Measurements from ENCODE around the gene DGKQ.

Gene DGKQ

DNA sequence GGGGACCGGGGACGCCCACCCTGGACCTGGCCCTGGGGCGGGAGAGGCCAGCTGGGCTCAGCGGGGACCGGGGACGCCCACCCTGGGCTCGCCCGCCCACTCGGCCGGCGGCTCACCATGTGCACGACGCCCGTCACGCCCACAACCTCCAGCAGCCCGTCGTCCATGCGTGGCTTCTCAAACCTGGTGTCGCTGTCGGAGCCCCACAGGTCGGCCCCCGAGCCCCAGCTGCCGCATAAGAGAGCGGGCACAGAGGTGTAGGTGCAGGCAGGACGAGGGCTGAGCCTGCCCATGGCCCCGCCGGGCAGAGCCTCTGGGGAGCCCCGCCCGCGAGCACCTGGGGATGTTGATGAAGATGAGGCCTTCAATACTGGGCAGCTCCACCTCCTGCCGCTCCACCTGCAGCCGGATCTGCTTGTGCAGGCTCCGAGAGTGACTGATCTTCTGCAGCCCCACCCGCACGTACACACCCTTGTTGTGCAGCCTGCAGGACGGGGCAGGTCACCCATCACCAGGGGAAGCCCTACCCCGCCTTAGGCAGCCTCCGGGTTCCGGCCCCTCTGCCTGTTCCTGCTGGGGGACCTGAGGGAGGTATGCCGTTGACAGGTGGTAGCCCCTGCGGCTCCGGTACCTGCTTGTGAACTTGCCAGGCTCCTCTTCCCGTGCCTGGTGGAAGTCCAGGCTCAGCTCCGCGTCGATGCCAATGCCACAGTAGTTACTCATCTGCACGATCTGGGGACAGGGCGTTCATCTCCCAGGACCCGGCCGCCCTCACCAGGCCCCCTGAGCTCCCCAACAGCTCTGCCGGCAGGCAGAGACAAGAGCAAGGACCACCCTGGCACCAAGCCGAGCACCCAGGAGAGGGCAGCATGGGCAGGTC lies 11.8 kb downstream of the DGKQ start:
- FAIRE-seq, result no peak

DNA sequence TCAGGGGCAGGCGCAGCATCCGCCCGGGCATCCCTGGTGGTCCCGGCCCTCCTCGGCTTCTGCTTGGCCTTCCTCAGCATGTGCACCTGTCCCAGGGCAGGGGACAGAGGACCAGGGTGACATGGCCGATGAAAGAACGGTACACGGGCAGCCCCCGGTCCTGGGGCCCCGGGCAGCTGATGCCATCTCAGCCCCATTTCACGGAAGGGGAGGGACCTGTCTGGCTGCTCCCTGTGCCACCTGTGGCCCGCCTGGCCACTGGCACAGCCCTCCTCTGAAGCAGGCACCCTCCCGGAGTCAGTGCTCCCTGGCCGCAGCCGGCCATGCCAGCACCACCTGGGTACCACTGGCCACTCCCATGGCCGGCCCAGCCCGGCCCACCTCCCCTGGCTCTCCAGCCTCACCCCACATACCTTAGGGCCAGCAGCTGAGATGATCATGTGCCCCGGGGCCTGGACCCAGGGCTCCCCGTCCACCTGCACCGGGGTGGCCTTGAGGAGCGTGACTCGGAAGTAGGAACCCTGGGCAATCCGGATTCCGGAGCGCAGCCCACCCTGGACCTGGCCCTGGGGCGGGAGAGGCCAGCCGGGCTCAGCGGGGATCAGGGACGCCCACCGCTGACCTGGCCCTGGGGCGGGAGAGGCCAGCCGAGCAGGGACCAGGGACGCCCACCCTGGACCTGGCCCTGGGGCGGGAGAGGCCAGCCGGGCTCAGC lies 12.6 kb downstream of the DGKQ start:
- no peak for FAIRE-seq

DNA sequence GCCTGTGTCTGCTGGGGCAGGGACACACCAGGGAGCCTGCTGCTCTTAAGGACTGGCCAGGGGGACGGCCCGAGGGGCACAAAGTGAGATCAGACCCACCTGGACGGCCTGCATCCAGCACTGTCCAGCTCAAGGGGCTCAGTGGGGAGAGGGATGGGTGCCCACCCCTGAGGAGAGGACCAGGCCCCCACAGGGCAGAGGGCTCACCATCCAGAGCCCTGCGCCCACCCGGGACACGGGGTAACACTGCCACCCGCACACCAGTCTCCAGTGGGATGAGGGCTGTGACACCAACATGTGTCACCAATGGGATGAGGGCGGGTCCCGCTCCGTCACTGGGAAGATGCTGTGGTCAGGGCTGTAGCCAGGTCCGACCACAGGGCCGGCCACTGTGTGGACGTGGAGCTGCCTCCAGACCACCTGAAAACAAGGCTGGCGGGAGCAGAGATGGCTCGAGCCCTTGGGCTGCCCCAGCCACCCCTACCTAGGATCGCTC lies 13.2 kb downstream of the DGKQ start:
- no peak for FAIRE-seq

DNA sequence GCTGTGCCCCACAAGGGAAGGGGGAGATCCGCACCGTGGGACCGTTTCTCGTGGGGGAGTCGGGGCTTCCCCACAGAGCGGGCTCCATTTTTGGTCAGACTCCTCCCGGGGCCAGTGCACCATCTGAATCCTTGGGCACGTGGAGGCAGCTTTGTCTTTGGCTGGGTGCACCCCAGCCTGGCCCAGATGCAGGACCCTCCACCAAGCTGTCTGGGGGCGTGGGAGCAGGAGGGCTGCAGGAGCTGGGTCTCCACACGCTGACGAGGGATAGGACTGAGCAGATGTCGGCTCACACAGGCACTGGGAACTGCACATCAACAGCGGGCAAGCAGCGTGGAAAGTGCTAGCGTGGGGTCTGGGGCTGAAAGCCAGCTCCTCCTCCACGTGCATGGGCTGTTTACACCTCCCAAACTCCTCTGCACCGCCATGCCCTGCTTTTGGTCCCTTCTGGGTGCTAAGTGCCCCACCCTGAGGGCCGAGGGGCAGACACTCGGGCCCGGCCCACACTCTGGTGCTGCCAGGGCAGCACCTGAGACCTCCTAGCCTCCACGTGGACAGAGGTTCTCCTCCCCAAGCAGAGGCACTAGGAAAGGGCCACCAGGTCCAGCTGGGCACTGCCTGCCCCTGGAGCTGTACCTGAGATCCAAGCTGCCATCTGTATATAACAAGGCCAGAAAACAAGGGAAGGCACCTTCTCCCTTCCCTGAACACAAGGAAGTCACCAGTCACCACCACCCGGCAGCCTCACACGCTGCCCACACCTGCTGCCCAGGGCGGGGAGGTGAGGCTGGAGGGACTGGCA lies 13.8 kb downstream of the DGKQ start:
- FAIRE-seq, result no peak

DNA sequence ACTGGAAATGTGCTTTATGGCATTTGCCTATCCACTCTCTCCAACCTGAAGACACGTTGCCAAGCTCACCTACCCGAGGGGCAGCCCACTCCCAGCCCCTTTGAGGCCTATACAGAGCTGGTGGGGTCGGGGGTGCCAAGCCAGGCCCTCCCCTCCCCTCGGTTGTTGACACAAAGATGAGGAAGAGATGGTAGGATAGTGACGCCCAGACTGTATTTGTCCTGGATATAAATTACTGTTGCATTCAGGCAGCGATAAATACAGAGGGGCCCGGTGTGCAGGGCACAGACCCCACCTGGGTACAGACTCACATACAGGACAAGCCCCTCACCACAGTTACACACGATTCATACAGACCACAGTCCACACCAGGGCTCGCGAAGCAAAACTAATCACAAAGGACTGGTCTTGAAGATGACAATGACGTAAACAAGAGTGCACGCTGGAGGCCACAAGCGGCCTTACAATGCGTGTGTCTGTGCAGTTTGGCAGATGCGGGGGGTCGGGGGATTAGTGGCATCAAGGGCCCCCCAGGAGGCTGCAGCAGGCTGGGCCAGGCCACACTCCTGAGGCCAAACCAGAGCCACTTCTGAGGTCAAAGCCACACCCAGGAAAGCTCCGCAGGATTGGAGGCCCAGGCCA lies 14.6 kb downstream of the DGKQ start:
- no peak for FAIRE-seq

DNA sequence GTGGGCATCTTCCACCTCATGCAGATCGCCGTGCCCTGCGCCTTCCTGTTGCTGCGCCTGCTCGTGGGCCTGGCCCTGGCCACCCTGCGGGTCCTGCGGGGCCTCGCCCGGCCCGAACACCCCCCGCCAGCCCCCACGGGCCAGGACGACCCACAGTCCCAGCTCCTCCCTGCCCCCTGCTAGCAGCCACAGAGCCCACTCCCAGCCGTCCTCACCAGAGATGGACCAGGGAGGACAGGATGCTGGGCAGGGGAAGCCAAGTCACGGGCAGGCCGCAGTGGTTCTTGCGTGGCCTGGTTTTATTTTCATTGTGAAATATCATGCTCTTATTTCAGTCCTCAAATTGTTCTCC lies 15.1 kb downstream of the DGKQ start:
- FAIRE-seq, result no peak

DNA sequence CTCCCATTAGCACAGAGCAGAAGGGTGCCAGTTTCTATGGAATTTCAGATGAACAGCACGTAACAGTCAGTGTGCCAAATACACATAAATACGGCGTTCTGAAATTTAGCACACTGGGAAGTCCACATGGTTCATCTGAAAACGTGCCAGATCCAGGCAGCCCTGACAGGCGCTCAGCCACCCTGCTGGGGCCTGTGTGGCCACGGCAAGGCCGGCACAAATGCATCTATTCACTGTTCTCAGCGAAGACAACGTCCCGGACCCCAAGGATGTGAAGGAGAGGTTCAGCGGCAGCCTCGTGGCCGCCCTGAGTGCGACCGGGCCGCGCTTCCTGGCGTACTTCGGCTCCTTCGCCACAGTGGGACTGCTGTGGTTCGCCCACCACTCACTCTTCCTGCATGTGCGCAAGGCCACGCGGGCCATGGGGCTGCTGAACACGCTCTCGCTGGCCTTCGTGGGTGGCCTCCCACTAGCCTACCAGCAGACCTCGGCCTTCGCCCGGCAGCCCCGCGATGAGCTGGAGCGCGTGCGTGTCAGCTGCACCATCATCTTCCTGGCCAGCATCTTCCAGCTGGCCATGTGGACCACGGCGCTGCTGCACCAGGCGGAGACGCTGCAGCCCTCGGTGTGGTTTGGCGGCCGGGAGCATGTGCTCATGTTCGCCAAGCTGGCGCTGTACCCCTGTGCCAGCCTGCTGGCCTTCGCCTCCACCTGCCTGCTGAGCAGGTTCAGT lies 15.6 kb downstream of the DGKQ start:
- FAIRE-seq, result no peak

DNA sequence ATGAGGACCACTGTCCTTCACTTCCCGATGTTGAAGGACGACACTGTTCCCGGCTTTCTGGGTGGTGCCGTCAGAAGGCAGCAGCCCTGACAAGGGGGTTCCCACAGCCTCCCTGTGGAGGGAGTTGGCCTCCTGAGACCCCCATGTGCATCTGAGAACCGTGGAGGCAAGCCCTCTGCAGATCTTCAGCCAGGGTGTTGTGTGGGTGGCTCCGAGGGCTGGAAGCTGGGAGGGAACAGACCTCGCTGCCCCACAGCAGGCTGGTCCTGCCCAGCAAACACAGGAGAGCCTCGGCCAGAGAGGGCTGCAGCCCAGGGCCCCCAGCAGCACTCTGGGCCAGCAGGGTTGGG lies 16.2 kb downstream of the DGKQ start:
- FAIRE-seq, result no peak

DNA sequence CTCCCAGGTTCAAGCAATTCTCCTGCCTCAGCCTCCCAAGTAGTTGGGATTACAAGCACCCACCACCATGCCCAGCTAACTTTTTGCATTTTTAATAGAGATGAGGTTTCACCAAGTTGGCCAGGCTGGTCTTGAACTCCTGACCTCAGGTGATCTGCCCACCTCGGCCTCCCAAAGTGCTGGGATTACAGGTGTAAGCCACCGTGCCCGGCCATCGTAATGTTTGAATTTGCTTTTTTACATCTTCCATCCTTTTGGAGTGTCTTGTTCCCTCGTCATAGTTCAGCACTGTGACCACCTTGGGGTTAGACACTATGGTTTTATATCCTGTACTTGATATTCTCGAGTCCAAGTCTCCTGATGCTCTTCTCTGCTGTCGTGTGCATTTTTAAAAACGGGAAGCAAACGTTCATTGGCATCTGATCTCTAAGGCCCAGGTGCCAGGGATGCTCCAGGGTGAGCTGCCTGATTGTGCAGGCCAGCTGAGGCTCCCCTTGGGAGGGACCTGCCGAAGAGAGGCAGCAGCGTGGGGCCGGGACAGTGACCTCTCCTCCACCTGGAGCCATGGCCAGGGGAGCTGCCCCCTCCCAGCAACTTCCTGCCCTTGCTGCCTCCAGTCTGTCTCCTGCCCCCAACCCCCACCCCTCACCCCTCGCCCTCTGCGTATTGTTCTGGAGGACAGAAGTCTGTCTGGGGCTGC lies 16.7 kb downstream of the DGKQ start:
- FAIRE-seq, result no peak

DNA sequence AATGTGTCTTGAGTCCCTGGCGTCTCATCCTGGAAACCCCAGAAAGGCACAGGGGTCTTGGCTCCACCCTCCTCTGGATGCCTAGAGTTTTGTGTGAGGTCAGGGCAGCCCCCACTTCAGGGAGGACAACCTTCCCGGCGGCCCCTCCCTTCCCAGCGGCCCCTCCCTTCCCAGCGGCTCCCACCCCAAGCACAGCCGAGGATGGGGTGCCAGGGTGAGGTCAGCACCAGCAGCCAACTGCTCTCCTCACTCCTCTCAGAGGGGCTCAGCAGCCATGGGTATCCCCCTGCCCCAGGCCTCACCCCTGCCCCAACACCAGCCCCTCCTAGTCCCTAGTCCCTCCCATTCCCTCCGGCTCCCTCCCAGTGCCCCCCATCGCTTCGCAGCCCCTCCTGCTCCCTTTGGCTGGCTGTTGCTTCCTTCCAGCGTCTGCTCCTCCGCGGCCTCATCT lies 17.4 kb downstream of the DGKQ start:
- no peak for FAIRE-seq

DNA sequence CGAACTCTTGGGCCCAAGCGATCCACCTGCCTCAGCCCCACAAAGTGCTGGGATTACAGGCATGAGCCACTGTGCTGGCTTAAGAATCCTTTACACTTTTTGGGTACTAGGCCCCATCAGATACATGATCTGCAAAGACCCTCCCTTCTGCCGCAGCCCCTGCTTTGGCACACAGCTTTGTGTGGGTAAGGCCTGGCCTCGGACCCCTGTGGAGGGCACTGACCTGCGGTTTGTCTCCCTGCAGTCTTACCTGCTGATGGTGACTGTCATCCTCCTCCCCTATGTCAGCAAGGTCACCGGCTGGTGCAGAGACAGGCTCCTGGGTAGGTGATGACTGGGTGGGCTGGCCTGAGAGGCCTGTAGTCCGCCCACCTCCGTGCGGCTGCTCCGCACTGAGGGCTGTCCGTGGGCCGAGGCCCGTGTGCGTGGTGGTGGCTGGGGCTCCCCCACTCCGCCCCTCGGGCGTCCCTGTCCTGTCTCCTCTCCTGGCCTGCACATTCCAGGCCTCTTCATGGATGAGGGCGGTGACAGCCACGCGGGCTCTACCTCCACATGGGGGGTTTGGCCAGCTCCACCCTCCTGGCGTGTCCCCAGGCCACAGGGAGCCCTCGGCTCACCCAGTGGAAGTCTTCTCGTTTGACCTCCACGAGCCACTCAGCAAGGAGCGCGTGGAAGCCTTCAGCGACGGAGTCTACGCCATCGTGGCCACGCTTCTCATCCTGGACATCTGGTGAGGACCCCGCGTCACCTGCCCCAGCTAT lies 18.0 kb downstream of the DGKQ start:
- FAIRE-seq, result no peak

DNA sequence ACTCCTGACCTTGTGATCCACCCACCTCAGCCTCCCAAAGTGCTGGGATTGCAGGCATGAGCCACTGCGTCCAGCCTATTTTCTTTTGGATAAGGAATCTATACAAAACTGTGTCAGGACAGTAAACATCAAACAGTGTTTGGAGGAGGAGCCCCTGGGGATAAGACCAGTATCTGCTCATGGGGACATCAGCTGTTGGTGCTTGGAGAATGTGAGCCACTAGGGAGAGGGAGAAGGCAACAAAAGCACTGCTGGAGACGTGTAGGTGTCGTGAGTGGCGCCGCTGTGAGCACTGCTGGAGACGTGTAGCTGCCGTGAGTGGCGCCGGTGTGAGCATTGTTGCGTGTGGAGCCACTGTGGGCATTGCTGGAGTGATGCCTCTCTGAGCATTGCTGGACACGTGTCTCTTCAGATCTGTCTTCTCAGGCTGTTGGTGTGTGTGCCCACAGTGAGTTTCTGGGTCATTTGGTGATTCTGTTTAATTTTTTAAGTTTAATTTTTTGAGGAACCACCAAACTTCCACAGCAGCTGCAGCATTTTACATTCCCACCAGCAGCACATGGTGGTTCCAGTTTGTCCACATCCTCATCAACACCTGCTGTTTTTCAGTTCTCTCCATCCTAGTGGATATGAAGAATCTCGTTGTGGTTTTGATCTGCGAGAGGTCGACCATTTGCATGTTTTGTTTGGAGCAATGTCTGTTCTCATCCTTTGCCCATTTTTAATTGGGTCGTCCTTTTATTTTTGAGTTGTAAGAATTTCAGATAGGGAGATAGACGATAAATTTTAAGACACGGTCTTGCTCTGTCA lies 19.0 kb downstream of the DGKQ start:
- no peak for FAIRE-seq

DNA sequence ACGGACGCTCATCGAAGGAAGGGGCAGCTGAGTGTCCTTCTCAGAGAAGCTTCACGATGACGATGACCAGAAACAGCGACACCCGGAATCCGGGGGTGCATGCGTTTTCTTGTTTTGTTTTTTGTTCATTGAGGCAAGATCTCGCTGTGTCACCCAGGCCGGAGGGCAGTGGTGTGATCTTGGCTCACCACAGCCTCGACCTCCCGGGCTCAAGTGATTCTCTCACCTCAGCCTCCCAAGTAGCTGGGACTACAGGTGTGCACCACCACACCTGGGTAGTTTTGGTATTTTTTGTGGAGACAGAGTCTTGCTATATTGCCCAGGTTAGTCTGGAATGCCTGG lies 19.8 kb downstream of the DGKQ start:
- FAIRE-seq, result no peak

DNA sequence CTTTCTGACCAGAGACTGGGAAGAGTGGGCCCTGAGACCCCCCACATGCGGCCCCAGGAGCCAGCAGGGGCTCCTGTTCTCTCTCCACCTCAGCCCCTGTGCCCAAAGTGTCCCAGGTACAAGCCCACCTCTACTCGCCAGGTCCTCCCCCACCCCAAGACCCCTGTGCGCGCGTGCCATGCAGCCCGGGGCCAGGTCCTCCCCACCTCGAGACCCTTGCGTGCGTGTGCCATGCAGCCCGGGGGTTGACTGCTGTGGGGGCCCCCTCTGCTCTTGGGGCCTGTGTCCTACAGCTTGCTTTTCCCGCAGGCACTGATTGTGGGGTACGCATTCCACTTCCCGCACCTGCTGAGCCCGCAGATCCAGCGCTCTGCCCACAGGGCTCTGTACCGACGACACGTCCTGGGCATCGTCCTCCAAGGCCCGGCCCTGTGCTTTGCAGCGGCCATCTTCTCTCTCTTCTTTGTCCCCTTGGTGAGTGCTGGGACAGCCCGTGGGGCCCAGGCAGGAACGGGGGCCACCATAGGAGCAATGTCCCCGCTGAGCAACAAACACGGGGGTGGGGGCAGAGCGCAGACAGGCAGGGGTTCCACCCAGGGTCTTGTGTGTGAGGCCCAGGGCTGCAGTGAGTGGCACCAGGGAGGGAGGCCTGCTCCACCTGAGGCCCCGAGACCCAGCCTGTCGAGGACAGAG lies 20.3 kb downstream of the DGKQ start:
- no peak for FAIRE-seq

DNA sequence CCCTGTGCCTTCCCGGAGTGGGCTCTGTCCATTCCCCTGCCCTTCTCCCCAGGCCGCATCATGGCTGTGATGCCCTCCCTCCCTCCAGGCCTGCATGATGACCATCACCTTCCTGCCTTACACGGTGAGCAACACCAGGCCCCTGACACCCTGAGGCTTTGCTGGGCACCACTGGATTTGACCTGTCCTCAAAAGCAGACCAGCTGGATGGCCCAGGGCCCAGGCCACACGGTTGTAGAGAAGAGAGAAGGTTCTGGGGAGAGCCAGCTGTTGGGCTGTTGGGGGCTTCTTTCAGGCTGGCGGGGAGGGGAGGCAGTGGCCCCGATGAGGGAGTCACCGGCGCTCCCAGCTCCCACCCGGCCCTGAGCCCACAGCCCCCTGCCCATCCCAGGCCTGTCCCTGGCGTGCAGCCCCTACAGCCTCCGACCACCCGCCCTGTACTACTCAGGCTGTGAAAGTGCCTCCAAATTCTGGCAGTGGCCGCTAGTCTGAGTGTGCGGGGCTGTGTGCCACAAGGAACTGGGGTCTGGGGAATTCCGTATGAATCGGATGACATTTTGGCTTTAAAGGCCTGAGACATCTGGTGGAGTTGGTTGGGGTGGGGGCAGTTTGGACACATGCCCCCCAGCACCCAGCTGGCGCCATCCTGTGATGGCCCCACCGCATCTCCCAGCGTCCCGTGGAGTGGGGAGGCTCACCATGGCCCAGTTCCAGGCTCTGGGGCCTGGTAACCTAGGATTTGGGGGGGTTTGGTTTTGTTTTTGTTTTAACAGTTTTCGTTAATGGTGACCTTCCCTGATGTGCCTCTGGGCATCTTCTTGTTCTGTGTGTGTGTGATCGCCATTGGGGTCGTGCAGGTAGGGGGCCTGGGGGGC lies 21.5 kb downstream of the DGKQ start:
- FAIRE-seq, result no peak

DNA sequence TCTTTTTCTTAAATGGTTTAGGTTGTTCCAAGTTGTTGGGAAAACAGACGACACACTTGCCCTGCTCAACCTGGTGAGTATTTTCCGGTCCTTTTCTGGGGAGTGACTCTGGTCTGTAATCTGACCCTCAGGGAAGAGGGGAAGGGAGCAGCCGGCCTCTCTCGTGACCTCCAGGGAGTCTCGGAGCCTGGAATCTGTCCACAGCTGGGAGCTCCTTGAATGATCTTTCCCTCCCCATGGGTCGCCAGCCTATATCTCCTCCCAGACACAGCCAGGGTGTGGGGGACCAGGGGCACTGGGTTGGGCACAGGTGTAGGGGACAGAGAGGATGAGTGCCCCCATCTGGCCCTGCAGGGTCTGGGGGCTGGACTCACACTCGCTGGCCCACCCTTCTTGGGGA lies 22.2 kb downstream of the DGKQ start:
- no peak for FAIRE-seq

DNA sequence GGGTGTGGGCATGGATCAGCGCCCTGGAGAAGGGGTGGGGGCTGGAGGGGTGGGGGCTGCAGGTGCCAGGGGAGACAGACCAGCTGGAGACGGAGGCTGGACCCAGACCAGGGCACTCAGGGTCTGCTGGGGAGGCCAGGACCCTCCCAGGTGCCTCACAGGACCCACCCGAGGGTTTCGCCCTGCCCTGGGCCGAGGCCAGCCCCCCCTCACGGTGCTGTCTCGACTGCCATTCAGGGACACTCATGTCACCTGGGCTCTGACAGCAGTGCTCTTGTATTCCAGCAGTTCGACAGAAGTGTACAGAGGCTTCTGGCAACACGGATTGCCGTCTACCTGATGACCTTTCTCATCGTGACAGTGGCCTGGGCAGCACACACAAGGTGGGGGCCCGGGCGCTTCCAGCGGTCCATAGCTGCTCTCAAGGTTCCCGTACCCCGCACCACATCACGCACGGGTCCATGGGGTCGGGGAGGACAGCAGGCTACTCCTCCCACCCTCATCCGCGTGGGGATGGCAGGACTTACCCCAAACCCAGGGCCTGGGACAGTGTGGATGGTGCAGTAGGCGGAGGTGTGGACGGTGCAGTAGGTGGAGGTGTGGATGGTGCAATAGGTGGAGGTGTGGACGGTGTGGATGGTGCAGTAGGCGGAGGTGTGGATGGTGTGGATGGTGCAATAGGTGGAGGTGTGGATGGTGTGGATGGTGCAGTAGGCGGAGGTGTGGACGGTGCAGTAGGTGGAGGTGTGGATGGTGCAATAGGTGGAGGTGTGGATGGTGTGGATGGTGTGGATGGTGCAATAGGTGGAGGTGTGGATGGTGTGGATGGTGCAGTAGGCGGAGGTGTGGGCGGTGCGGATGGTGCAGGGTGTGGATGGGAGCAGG lies 23.0 kb downstream of the DGKQ start:
- no peak for FAIRE-seq

Data from A204.1 (cell line).